ENCODE measurements around the gene RPAP2.

The RPAP2 gene

DNA sequence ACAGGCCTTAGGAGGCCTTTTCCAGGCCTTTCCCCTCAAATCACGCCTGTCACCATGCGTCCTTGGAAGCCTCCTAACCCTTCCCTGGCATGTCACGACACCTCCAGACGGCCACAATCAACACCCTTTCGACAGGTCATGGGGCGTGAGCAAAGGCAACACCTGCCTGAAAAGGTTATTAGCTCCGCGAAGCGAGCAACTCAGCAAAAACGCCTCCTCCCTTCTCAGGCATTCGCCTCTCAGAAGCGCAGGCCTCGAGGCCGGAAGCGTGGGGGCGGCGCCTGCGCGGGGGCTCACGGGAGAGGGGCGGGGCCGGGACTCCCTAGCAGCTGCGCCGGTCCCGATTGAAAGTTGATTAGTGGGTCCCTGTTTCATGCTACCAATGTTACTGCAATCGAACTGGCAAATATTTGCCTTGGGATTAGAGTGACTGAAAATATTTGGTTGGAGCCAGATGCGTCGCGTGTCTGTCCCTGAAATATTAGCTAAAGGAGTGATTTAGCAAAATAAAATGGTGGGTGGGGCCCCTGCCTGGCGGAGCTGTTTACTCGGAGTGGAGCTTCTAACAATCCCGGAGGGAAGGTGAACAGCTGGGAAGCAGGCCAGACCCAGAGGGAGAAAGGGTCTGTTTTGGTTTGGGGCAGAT, 143.0 kb downstream of the RPAP2 start:
- Histone ChIP-seq H3K4me3 (ENCODE audit: low read depth in 1 of 5, low read length in 5 of 5) (peak overlapping the region in 2 of 5 donors; percentile 27 to 61), H3K27ac (ENCODE audit: low read depth, low read length) (no peak overlapping the region)

DNA sequence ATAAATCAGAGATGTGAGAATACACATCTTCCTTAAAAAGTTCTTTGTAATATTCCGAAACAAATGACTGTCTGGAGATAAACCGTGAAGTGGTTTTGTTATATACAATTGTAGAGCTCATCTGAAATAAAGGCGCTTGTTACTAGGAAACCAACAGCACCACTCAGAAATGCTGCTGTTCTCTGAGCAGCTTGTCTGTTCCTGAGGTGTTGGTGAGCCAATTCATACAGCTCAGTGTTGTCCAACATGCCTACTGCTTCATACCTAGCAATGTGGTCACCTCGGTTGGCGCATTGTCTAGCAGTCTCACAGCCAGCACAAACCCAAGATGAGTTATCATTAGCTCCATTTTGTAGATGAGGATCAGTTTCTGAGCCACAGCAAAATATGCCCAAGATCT, 143.5 kb downstream of the RPAP2 start:
- no peaks in the 10 kb centered on the region for H3K4me1 ChIP-seq (ENCODE audit: control insufficient read depth in 5 of 5, insufficient read depth in 5 of 5, low read length in 5 of 5)
- H3K9me3 ChIP-seq (ENCODE audit: control insufficient read depth in 5 of 5, low read length in 5 of 5), result no peaks in the 10 kb centered on the region
- no peak overlapping the region for H3K9ac ChIP-seq (ENCODE audit: low read length in 5 of 5)
- H3K27me3 ChIP-seq (ENCODE audit: control insufficient read depth in 5 of 5, insufficient read depth in 4 of 5, low read length in 5 of 5), result no peaks in the 10 kb centered on the region
- H3K36me3 ChIP-seq (ENCODE audit: control insufficient read depth in 5 of 5, insufficient read depth in 5 of 5, low read length in 5 of 5), result no peaks in the 10 kb centered on the region
- H3K4me3 ChIP-seq (ENCODE audit: low read depth in 1 of 5, low read length in 5 of 5), result peak overlapping the region in 2 of 5 donors; percentile 27 to 48
- H3K27ac ChIP-seq (ENCODE audit: low read depth, low read length), result no peak overlapping the region

More for the DNA sequence above, 143.0 kb downstream of the RPAP2 start:
- H3K9ac ChIP-seq (ENCODE audit: low read length in 5 of 5), result no peak overlapping the region
- no peaks in the 10 kb centered on the region for H3K27me3 ChIP-seq (ENCODE audit: control insufficient read depth in 5 of 5, insufficient read depth in 4 of 5, low read length in 5 of 5)
- H3K4me1 ChIP-seq (ENCODE audit: control insufficient read depth in 5 of 5, insufficient read depth in 5 of 5, low read length in 5 of 5), result no peaks in the 10 kb centered on the region
- peaks cover 0 to under 1% (median 0%) of the 10 kb centered on the region in 5 donors for H3K9me3 ChIP-seq (ENCODE audit: control insufficient read depth in 5 of 5, low read length in 5 of 5)
- no peaks in the 10 kb centered on the region for H3K36me3 ChIP-seq (ENCODE audit: control insufficient read depth in 5 of 5, insufficient read depth in 5 of 5, low read length in 5 of 5)

DNA sequence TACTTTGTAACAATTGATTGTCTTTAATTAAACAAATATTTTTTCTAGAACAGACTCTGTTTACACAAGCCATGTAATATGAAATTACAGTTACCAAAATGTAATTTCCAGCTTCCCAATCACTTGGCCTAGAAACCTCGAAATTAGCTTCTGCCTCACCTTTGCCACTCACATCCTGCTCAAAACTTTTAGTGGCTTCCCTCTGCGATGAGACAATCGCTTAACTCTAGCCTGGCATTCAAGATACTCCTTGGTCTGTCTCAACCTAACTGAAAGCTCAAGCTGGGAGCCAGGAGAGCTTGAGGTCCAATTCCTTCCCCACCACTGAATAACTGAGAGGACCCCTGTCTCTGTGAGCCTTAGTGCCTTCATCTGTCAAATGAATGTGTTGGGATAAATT, 145.0 kb downstream of the RPAP2 start:
- Histone ChIP-seq H3K9ac (ENCODE audit: low read length in 5 of 5) (no peak overlapping the region), H3K9me3 (ENCODE audit: control insufficient read depth in 5 of 5, low read length in 5 of 5) (no peaks in the 10 kb centered on the region), H3K27me3 (ENCODE audit: control insufficient read depth in 5 of 5, insufficient read depth in 4 of 5, low read length in 5 of 5) (no peaks in the 10 kb centered on the region), H3K4me1 (ENCODE audit: control insufficient read depth in 5 of 5, insufficient read depth in 5 of 5, low read length in 5 of 5) (no peaks in the 10 kb centered on the region), H3K36me3 (ENCODE audit: control insufficient read depth in 5 of 5, insufficient read depth in 5 of 5, low read length in 5 of 5) (no peaks in the 10 kb centered on the region), H3K27ac (ENCODE audit: low read depth, low read length) (no peak overlapping the region), H3K4me3 (ENCODE audit: low read depth in 1 of 5, low read length in 5 of 5) (no peak overlapping the region)

DNA sequence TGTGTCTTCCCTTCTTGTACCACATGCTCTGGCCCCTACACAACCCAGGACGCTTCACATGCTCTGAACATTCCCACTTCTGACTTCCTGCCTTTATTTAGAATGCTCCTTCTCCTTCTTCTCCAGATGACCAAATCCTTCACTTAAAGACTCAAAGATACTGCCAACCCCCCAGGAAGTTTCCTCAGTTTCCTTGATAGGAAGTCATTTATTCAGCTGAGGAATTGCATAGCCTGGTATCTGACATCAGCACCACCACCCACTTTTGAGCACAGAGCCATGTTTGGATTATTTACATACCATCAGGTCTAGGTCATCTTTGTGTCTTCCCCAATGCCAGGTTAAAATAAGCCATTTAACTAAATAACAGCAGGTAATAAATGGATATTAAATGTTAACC, 145.5 kb downstream of the RPAP2 start:
- H3K9me3 ChIP-seq (ENCODE audit: control insufficient read depth in 5 of 5, low read length in 5 of 5), result no peaks in the 10 kb centered on the region
- no peaks in the 10 kb centered on the region for H3K27me3 ChIP-seq (ENCODE audit: control insufficient read depth in 5 of 5, insufficient read depth in 4 of 5, low read length in 5 of 5)
- H3K36me3 ChIP-seq (ENCODE audit: control insufficient read depth in 5 of 5, insufficient read depth in 5 of 5, low read length in 5 of 5), result no peaks in the 10 kb centered on the region
- no peak overlapping the region for H3K27ac ChIP-seq (ENCODE audit: low read depth, low read length)
- no peak overlapping the region for H3K9ac ChIP-seq (ENCODE audit: low read length in 5 of 5)
- H3K4me3 ChIP-seq (ENCODE audit: low read depth in 1 of 5, low read length in 5 of 5), result no peak overlapping the region
- H3K4me1 ChIP-seq (ENCODE audit: control insufficient read depth in 5 of 5, insufficient read depth in 5 of 5, low read length in 5 of 5), result no peaks in the 10 kb centered on the region

DNA sequence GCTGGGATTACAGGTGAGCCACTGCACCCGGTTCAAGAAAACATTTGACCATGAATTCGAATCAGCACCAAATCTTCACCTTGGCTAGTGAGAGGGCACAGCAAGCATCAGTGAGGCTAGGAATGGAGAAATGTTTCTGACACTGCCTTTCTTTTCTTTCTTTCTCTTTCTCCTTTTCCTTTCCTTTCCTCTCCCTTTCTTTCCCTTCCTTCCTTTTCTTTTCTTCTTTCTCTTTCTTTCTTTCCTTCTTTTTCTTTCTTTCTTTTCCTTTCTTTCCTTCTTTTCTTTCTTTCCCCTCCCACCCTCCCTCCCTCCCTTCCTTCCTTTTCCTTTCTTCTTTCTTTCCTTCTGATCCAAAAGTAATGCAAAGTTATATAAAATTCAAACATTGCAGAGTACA, 147.0 kb downstream of the RPAP2 start:
- Histone ChIP-seq H3K36me3 (ENCODE audit: control insufficient read depth in 5 of 5, insufficient read depth in 5 of 5, low read length in 5 of 5) (no peaks in the 10 kb centered on the region), H3K4me1 (ENCODE audit: control insufficient read depth in 5 of 5, insufficient read depth in 5 of 5, low read length in 5 of 5) (no peaks in the 10 kb centered on the region), H3K27me3 (ENCODE audit: control insufficient read depth in 5 of 5, insufficient read depth in 4 of 5, low read length in 5 of 5) (no peaks in the 10 kb centered on the region), H3K27ac (ENCODE audit: low read depth, low read length) (no peak overlapping the region), H3K4me3 (ENCODE audit: low read depth in 1 of 5, low read length in 5 of 5) (no peak overlapping the region), H3K9me3 (ENCODE audit: control insufficient read depth in 5 of 5, low read length in 5 of 5) (no peaks in the 10 kb centered on the region), H3K9ac (ENCODE audit: low read length in 5 of 5) (no peak overlapping the region)

DNA sequence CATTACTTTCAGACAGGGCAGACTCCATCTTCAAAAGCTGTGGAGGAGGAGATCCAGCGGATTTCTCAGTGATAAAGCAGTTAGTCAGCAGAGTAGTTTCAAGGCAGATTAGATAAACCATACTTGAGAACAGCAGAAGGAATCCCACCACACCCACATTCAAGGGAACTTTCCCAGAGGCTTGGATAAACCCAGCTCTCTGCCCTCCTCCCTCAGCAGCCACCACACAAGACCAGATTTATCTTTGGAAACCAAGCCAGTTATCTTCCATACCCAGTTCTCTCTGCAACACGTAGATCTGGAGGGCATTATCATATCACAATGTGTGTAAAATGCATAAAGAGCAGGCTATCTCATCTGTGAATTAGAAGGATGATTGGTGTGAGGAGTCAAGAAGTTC, 147.7 kb downstream of the RPAP2 start:
- no peaks in the 10 kb centered on the region for H3K4me1 ChIP-seq (ENCODE audit: control insufficient read depth in 5 of 5, insufficient read depth in 5 of 5, low read length in 5 of 5)
- H3K27me3 ChIP-seq (ENCODE audit: control insufficient read depth in 5 of 5, insufficient read depth in 4 of 5, low read length in 5 of 5), result no peaks in the 10 kb centered on the region

DNA sequence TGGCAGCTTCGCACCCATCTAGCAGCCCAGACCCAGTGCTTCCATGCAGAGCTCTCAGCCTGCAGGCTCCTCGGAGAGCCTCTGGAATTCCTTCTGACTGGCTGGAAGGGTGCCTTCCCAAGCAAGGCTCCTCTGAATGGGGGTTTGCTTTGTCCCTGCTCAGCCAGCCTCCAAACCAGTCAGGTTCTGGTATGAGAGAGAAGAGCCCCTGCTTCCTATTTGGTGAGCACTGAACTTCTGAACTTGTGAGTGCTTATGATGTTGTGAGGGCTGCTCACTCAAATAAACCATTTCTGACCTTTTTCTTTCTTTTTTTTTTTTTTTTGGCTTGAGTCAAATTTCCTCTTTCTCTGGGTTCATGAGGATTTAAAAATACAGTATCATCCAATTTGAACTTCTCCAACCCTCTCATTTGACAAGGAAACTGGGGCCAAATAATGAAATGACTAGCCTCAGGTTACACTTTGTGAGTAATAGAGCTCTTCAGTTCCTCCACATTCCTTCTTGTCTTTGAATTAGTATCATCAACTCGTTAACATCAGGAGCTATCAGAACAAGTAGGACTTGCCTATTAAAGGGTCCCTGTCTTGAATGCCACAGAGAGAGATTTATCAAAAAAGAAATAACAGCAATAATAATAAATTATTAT, 148.3 kb downstream of the RPAP2 start:
- H3K27me3 ChIP-seq (ENCODE audit: control insufficient read depth in 5 of 5, insufficient read depth in 4 of 5, low read length in 5 of 5), result no peaks in the 10 kb centered on the region
- H3K4me3 ChIP-seq (ENCODE audit: low read depth in 1 of 5, low read length in 5 of 5), result no peak overlapping the region
- H3K27ac ChIP-seq (ENCODE audit: low read depth, low read length), result no peak overlapping the region
- no peaks in the 10 kb centered on the region for H3K9me3 ChIP-seq (ENCODE audit: control insufficient read depth in 5 of 5, low read length in 5 of 5)
- H3K4me1 ChIP-seq (ENCODE audit: control insufficient read depth in 5 of 5, insufficient read depth in 5 of 5, low read length in 5 of 5), result no peaks in the 10 kb centered on the region
- H3K36me3 ChIP-seq (ENCODE audit: control insufficient read depth in 5 of 5, insufficient read depth in 5 of 5, low read length in 5 of 5), result no peaks in the 10 kb centered on the region
- H3K9ac ChIP-seq (ENCODE audit: low read length in 5 of 5), result no peak overlapping the region

More for the DNA sequence above, 147.7 kb downstream of the RPAP2 start:
- Histone ChIP-seq H3K9ac (ENCODE audit: low read length in 5 of 5) (no peak overlapping the region), H3K36me3 (ENCODE audit: control insufficient read depth in 5 of 5, insufficient read depth in 5 of 5, low read length in 5 of 5) (no peaks in the 10 kb centered on the region), H3K4me3 (ENCODE audit: low read depth in 1 of 5, low read length in 5 of 5) (no peak overlapping the region), H3K9me3 (ENCODE audit: control insufficient read depth in 5 of 5, low read length in 5 of 5) (no peaks in the 10 kb centered on the region), H3K27ac (ENCODE audit: low read depth, low read length) (no peak overlapping the region)

DNA sequence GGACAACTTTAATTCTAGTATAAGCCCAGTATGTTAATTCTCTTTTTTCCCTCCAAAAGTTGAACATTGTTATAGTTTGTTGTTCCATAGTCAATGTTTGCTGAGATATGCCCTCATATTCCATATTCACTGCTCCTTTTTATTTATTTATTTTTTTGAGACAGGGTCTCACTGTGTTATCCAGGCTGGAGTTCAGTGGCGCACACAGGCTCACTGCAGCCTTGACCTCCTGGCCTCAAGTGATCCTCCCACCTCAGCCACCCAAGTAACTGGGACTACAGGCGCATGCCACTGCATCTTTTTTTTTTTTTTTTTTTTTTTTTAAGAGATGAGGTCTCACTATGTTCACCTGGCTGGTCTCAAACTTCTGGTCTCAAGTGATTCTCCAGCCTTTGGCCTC, 149.1 kb downstream of the RPAP2 start:
- H3K4me3 ChIP-seq (ENCODE audit: low read depth in 1 of 5, low read length in 5 of 5), result no peak overlapping the region
- H3K36me3 ChIP-seq (ENCODE audit: control insufficient read depth in 5 of 5, insufficient read depth in 5 of 5, low read length in 5 of 5), result no peaks in the 10 kb centered on the region
- H3K4me1 ChIP-seq (ENCODE audit: control insufficient read depth in 5 of 5, insufficient read depth in 5 of 5, low read length in 5 of 5), result no peaks in the 10 kb centered on the region
- H3K9ac ChIP-seq (ENCODE audit: low read length in 5 of 5), result no peak overlapping the region
- H3K27ac ChIP-seq (ENCODE audit: low read depth, low read length), result no peak overlapping the region
- H3K27me3 ChIP-seq (ENCODE audit: control insufficient read depth in 5 of 5, insufficient read depth in 4 of 5, low read length in 5 of 5), result no peaks in the 10 kb centered on the region
- no peaks in the 10 kb centered on the region for H3K9me3 ChIP-seq (ENCODE audit: control insufficient read depth in 5 of 5, low read length in 5 of 5)

Data from subcutaneous abdominal adipose tissue (tissue), 5 donors.